Measurements from ENCODE around the gene RESP18.

GRCh38 chr2:219286436-219287115, 46.0 kb downstream of the RESP18 start:
- TF ChIP-seq CTCF (IDR thresholded peaks at IDR 0.05; ENCODE audit: low read length) (no peak), EZH2 (optimal IDR thresholded peaks at IDR 0.05; ENCODE audit: low read depth, low read length) (no peak), EZH2phosphoT487 (IDR thresholded peaks at IDR 0.05; ENCODE audit: low read length) (no peak)

Measured in MM.1S (cell line).